ENCODE measurements around the gene SGMS1.

SGMS1 gene

DNA sequence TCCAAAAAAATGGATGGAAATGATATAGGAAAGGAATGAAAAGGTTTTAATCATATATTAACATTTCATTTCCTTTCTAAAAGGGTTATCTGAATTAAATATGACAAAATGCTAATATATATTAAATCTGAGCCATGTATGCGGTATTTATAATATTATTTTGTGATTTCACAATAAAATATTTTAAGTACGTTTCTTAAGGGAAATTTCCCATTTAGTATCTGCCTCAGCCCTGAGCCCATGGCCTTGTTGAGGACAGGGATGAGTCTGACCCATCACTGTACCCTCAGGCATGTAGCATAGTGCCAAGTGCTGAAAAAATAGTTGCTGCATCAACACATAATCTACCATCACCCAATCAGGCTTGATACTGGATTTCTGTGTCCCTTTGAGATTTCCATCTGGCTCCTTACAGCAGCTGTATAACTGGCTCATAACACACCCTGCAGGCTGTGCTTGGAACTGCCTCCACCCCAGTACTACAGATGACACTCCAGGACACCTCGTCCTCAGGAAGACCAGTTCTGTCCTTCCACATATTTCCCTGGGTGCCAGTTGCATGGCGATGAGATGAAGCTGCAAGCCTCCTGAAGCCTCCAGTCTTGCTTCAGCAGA lies 313.1 kb downstream of the SGMS1 start:
- Histone ChIP-seq H3K79me1 (ENCODE audit: low read depth, low read length) (no peaks in the 10 kb centered on the region), H4K8ac (ENCODE audit: low read depth, low read length) (no peak overlapping the region), H3K36me3 (replicated peaks in 1 of 2; ENCODE audit: control insufficient read depth in 2 of 2, insufficient read depth in 2 of 2, low read length in 2 of 2) (no peaks in the 10 kb centered on the region), H3K4me1 (ENCODE audit: control insufficient read depth in 2 of 2, insufficient read depth in 1 of 2, low read depth in 1 of 2, low read length in 2 of 2) (no peaks in the 10 kb centered on the region), H3K4me3 (ENCODE audit: low read length in 2 of 2) (peak overlapping the region in 1 of 2 donors; percentile 51), H2BK120ac (ENCODE audit: low read depth, low read length) (no peak overlapping the region), H2AK5ac (ENCODE audit: low read depth, low read length) (no peak overlapping the region), H4K91ac (ENCODE audit: low read depth, low read length, poor library complexity) (no peak overlapping the region), H2BK15ac (ENCODE audit: low read length) (no peak overlapping the region), H3K18ac (ENCODE audit: low read length) (no peak overlapping the region), H3K23ac (ENCODE audit: low read depth, low read length, poor library complexity) (no peak overlapping the region), H3K9me3 (replicated peaks in 1 of 2; ENCODE audit: control insufficient read depth in 2 of 2, insufficient read depth in 1 of 2, low read depth in 1 of 2, low read length in 2 of 2) (peaks cover 0 to 2% of the 10 kb centered on the region in 2 donors), H2AFZ (ENCODE audit: low read length) (no peak overlapping the region), H2BK5ac (ENCODE audit: low read length) (no peak overlapping the region), H3K9ac (ENCODE audit: low read depth, low read length, poor library complexity) (no peak overlapping the region), H3K27ac (replicated peaks; ENCODE audit: low read length) (no peak overlapping the region), H3K4ac (ENCODE audit: low read length) (no peak overlapping the region), H3K4me2 (ENCODE audit: insufficient read depth, low read length, poor library complexity, severe bottlenecking) (no peak overlapping the region), H3K27me3 (ENCODE audit: control insufficient read depth in 3 of 3, insufficient read depth in 3 of 3, low read depth in 1 of 3, low read length in 3 of 3) (no peaks in the 10 kb centered on the region), H3K14ac (ENCODE audit: low read length) (no peak overlapping the region), H2BK12ac (ENCODE audit: low read length) (no peak overlapping the region)
- no peak for DNase-seq (ENCODE audit: low spot score)
- no CpG with 5 or more reads among the region's 4 CpGs for WGBS, 2 donors (ENCODE audit: extremely low coverage in 2 of 2, insufficient read length in 2 of 2, insufficient replicate concordance in 1 of 2)

DNA sequence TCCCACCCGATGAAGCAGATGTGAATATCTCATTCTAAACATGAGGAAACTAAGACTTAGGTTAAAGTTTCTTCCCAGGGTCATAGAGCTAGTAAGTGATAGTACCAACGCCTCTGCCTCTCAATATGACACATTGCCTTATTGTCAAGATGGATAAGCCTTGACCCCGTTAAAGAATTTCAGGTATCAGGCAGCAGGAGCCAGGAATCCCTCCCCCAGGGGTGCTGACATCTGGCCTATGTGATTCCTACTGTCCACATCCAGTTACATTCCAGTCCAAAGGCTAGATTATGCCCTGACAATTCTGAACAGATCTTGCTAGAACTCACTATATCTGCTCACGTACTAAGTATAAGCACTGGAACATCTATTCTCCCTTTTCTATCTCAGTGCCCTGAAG lies 314.4 kb downstream of the SGMS1 start:
- Histone ChIP-seq H3K23ac (ENCODE audit: low read depth, low read length, poor library complexity) (no peak overlapping the region), H4K91ac (ENCODE audit: low read depth, low read length, poor library complexity) (no peak overlapping the region), H3K9ac (ENCODE audit: low read depth, low read length, poor library complexity) (no peak overlapping the region), H3K4me1 (ENCODE audit: control insufficient read depth in 2 of 2, insufficient read depth in 1 of 2, low read depth in 1 of 2, low read length in 2 of 2) (no peaks in the 10 kb centered on the region), H3K4me3 (ENCODE audit: low read length in 2 of 2) (no peak overlapping the region), H3K4ac (ENCODE audit: low read length) (no peak overlapping the region), H3K79me1 (ENCODE audit: low read depth, low read length) (no peaks in the 10 kb centered on the region), H3K18ac (ENCODE audit: low read length) (no peak overlapping the region), H3K27me3 (ENCODE audit: control insufficient read depth in 3 of 3, insufficient read depth in 3 of 3, low read depth in 1 of 3, low read length in 3 of 3) (no peaks in the 10 kb centered on the region), H2BK120ac (ENCODE audit: low read depth, low read length) (no peak overlapping the region), H2BK12ac (ENCODE audit: low read length) (no peak overlapping the region), H2AFZ (ENCODE audit: low read length) (no peak overlapping the region), H3K27ac (replicated peaks; ENCODE audit: low read length) (no peak overlapping the region), H2BK5ac (ENCODE audit: low read length) (no peak overlapping the region), H2AK5ac (ENCODE audit: low read depth, low read length) (no peak overlapping the region), H2BK15ac (ENCODE audit: low read length) (no peak overlapping the region), H3K4me2 (ENCODE audit: insufficient read depth, low read length, poor library complexity, severe bottlenecking) (no peak overlapping the region), H4K8ac (ENCODE audit: low read depth, low read length) (no peak overlapping the region), H3K9me3 (replicated peaks in 1 of 2; ENCODE audit: control insufficient read depth in 2 of 2, insufficient read depth in 1 of 2, low read depth in 1 of 2, low read length in 2 of 2) (peaks cover 0 to 2% of the 10 kb centered on the region in 2 donors), H3K36me3 (replicated peaks in 1 of 2; ENCODE audit: control insufficient read depth in 2 of 2, insufficient read depth in 2 of 2, low read length in 2 of 2) (no peaks in the 10 kb centered on the region), H3K14ac (ENCODE audit: low read length) (no peak overlapping the region)
- no CpG with 5 or more reads among the region's 4 CpGs for WGBS, 2 donors (ENCODE audit: extremely low coverage in 2 of 2, insufficient read length in 2 of 2, insufficient replicate concordance in 1 of 2)
- no peak for DNase-seq (ENCODE audit: low spot score)

DNA sequence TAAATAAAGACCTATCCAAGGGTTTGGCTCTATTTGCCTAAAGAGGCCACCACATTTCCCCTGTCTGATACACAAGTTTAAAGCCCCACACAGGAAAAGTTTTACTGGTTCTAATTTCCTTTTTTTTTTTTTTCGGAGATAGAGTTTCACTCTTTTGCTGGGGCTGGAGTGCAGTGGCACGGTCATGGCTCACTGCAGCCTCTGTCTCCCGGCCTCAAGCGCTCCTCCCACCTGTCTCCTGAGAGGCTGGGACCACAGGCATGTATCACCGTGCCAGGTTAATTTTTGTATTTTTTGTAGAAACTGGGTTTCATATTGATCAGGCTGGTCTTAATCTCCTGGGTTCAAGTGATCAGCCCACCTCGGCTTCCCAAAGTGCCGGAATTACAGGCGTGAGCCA lies 319.1 kb downstream of the SGMS1 start:
- H3K4ac ChIP-seq (ENCODE audit: low read length) = no peak overlapping the region
- no CpG with 5 or more reads among the region's 8 CpGs for WGBS, 2 donors (ENCODE audit: extremely low coverage in 2 of 2, insufficient read length in 2 of 2, insufficient replicate concordance in 1 of 2)
- H3K4me3 ChIP-seq (ENCODE audit: low read length in 2 of 2) = no peak overlapping the region
- H2BK120ac ChIP-seq (ENCODE audit: low read depth, low read length) = no peak overlapping the region
- no peaks in the 10 kb centered on the region for H3K79me1 ChIP-seq (ENCODE audit: low read depth, low read length)
- no peak overlapping the region for H2BK12ac ChIP-seq (ENCODE audit: low read length)
- H3K18ac ChIP-seq (ENCODE audit: low read length) = no peak overlapping the region
- H2AK5ac ChIP-seq (ENCODE audit: low read depth, low read length) = no peak overlapping the region
- H2BK5ac ChIP-seq (ENCODE audit: low read length) = no peak overlapping the region
- H3K27me3 ChIP-seq (ENCODE audit: control insufficient read depth in 3 of 3, insufficient read depth in 3 of 3, low read depth in 1 of 3, low read length in 3 of 3) = no peaks in the 10 kb centered on the region
- no peak overlapping the region for H3K9ac ChIP-seq (ENCODE audit: low read depth, low read length, poor library complexity)
- H3K4me1 ChIP-seq (ENCODE audit: control insufficient read depth in 2 of 2, insufficient read depth in 1 of 2, low read depth in 1 of 2, low read length in 2 of 2) = no peaks in the 10 kb centered on the region
- no peak overlapping the region for H3K14ac ChIP-seq (ENCODE audit: low read length)
- no peak overlapping the region for H2AFZ ChIP-seq (ENCODE audit: low read length)
- H3K23ac ChIP-seq (ENCODE audit: low read depth, low read length, poor library complexity) = no peak overlapping the region
- no peak for DNase-seq (ENCODE audit: low spot score)
- H4K91ac ChIP-seq (ENCODE audit: low read depth, low read length, poor library complexity) = no peak overlapping the region
- no peaks in the 10 kb centered on the region for H3K9me3 ChIP-seq (replicated peaks in 1 of 2; ENCODE audit: control insufficient read depth in 2 of 2, insufficient read depth in 1 of 2, low read depth in 1 of 2, low read length in 2 of 2)
- H3K4me2 ChIP-seq (ENCODE audit: insufficient read depth, low read length, poor library complexity, severe bottlenecking) = no peak overlapping the region
- H3K36me3 ChIP-seq (replicated peaks in 1 of 2; ENCODE audit: control insufficient read depth in 2 of 2, insufficient read depth in 2 of 2, low read length in 2 of 2) = no peaks in the 10 kb centered on the region
- no peak overlapping the region for H4K8ac ChIP-seq (ENCODE audit: low read depth, low read length)
- no peak overlapping the region for H2BK15ac ChIP-seq (ENCODE audit: low read length)
- H3K27ac ChIP-seq (replicated peaks; ENCODE audit: low read length) = no peak overlapping the region

DNA sequence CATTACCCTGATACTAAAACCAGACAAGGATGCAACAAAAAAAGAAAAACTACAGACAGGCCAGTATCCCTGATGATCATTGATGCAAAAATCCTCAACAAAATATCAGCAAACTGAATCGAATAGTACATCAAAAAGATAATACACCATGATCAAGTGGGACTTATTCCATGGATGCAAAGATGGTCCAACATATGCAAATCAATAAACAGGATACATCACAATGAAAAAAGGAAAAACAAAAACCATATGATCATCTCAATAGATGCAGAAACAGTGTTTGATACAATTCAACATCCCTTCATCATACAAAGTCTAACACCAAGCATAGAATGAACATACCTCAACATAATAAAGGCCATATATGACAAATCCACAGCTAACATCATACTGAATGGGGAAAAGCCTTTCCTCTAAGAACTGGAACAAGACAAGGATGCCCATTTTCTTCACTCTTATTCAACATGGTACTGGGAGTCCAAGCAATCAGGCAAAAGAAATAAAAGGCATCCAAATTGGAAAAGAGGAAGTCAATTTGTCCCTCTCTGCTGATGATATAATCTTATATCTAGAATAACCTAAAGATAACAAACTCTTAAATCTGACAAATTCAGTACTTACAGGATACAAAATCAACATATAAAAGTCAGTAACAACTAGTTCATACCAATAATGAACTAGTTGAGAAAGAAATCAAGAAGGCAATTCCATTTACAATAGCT lies 323.6 kb downstream of the SGMS1 start:
- no peak overlapping the region for H2BK5ac ChIP-seq (ENCODE audit: low read length)

More for the DNA sequence above, 323.6 kb downstream of the SGMS1 start:
- Histone ChIP-seq H3K4ac (ENCODE audit: low read length) (no peak overlapping the region), H3K9me3 (replicated peaks in 1 of 2; ENCODE audit: control insufficient read depth in 2 of 2, insufficient read depth in 1 of 2, low read depth in 1 of 2, low read length in 2 of 2) (no peaks in the 10 kb centered on the region), H3K79me1 (ENCODE audit: low read depth, low read length) (no peaks in the 10 kb centered on the region), H2AK5ac (ENCODE audit: low read depth, low read length) (no peak overlapping the region), H2AFZ (ENCODE audit: low read length) (no peak overlapping the region), H3K14ac (ENCODE audit: low read length) (no peak overlapping the region), H3K4me3 (ENCODE audit: low read length in 2 of 2) (no peak overlapping the region), H3K9ac (ENCODE audit: low read depth, low read length, poor library complexity) (no peak overlapping the region), H3K27me3 (ENCODE audit: control insufficient read depth in 3 of 3, insufficient read depth in 3 of 3, low read depth in 1 of 3, low read length in 3 of 3) (no peaks in the 10 kb centered on the region), H3K4me2 (ENCODE audit: insufficient read depth, low read length, poor library complexity, severe bottlenecking) (no peak overlapping the region), H3K36me3 (replicated peaks in 1 of 2; ENCODE audit: control insufficient read depth in 2 of 2, insufficient read depth in 2 of 2, low read length in 2 of 2) (no peaks in the 10 kb centered on the region), H2BK15ac (ENCODE audit: low read length) (no peak overlapping the region), H3K23ac (ENCODE audit: low read depth, low read length, poor library complexity) (no peak overlapping the region), H3K27ac (replicated peaks; ENCODE audit: low read length) (no peak overlapping the region), H3K4me1 (ENCODE audit: control insufficient read depth in 2 of 2, insufficient read depth in 1 of 2, low read depth in 1 of 2, low read length in 2 of 2) (no peaks in the 10 kb centered on the region), H2BK120ac (ENCODE audit: low read depth, low read length) (no peak overlapping the region), H4K91ac (ENCODE audit: low read depth, low read length, poor library complexity) (no peak overlapping the region), H3K18ac (ENCODE audit: low read length) (no peak overlapping the region), H4K8ac (ENCODE audit: low read depth, low read length) (no peak overlapping the region), H2BK12ac (ENCODE audit: low read length) (no peak overlapping the region)
- no peak for DNase-seq (ENCODE audit: low spot score)
- WGBS, 2 donors (ENCODE audit: extremely low coverage in 2 of 2, insufficient read length in 2 of 2, insufficient replicate concordance in 1 of 2) = no CpG with 5 or more reads among the region's 1 CpG
